22Rv1 (cell line): ENCODE measurements around the gene SPIN2A.

Experiments
- ZFX ChIP-seq: fragments of 450-650 bp; IDR thresholded peaks from 2 replicates; pipeline ENCODE4 v1.6.1; 2017; ENCODE audit warnings: antibody characterized with exemption, borderline replicate concordance
- TF ChIP-seq, protein P1 (sequence below): fragments of 450-650 bp; IDR thresholded peaks from 2 replicates; pipeline ENCODE4 v1.5.1; 2017; ENCODE audit warnings: mild to moderate bottlenecking

- TF ChIP-seq, protein P1, sequence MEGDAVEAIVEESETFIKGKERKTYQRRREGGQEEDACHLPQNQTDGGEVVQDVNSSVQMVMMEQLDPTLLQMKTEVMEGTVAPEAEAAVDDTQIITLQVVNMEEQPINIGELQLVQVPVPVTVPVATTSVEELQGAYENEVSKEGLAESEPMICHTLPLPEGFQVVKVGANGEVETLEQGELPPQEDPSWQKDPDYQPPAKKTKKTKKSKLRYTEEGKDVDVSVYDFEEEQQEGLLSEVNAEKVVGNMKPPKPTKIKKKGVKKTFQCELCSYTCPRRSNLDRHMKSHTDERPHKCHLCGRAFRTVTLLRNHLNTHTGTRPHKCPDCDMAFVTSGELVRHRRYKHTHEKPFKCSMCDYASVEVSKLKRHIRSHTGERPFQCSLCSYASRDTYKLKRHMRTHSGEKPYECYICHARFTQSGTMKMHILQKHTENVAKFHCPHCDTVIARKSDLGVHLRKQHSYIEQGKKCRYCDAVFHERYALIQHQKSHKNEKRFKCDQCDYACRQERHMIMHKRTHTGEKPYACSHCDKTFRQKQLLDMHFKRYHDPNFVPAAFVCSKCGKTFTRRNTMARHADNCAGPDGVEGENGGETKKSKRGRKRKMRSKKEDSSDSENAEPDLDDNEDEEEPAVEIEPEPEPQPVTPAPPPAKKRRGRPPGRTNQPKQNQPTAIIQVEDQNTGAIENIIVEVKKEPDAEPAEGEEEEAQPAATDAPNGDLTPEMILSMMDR = no peak
- TF ChIP-seq ZFX = no peak
Measured at GRCh38 chrX:57134702-57135101, 2.5 kb downstream of the SPIN2A start.
